Activated CD8-positive, alpha-beta T cell treated with anti-CD3 and anti-CD28 coated beads for 36 hours (primary cell): ENCODE data around the gene DDX54. TPM values are rescaled to one million over a fixed set of nuclear protein-coding genes. Genes with fewer than 3 reads are reported as not detected.

Source experiments
- ATAC-seq: fragments of 200-7000 bp; cut with Tn5 transposase; one replicate; pipeline ENCODE4 v1.10.0; 2021; ENCODE audit warnings: mild to moderate bottlenecking, moderate library complexity
- CTCF ChIA-PET: fragments of 350-600 bp; sonication (Branson Sonifier 250); formaldehyde crosslinking; loops from one replicate; lab custom pipeline; 2021; ENCODE audit warnings: antibody characterized with exemption; lab: Charles Lee
- POLR2A ChIA-PET: fragments of 350-600 bp; sonication (Branson Sonifier 250); formaldehyde crosslinking; loops from one replicate; lab custom pipeline; 2021; ENCODE audit warnings: antibody characterized with exemption; lab: Charles Lee
- DNase-seq: peaks from one replicate; pipeline ENCODE4 v3.0.0-alpha.2; 2020
- H3K27ac Mint-ChIP-seq: one replicate; pipeline ENCODE4 v1.8.0; 2021; ENCODE audit warnings: mild to moderate bottlenecking, mixed read lengths
- H3K27me3 Mint-ChIP-seq: one replicate; pipeline ENCODE4 v1.8.0; 2021; ENCODE audit warnings: mixed read lengths
- H3K36me3 Mint-ChIP-seq: one replicate; pipeline ENCODE4 v1.8.0; 2021; ENCODE audit warnings: low read depth, mixed read lengths
- H3K4me1 Mint-ChIP-seq: one replicate; pipeline ENCODE4 v1.8.0; 2021; ENCODE audit warnings: low read depth, mixed read lengths
- H3K4me3 Mint-ChIP-seq: one replicate; pipeline ENCODE4 v1.8.0; 2021; ENCODE audit warnings: mild to moderate bottlenecking, moderate library complexity, mixed read lengths
- H3K9me3 Mint-ChIP-seq: one replicate; pipeline ENCODE4 v1.8.0; 2021; ENCODE audit warnings: mixed read lengths
- CTCF ChIP-seq: fragments of 200-600 bp; IDR thresholded peaks from one replicate; pipeline ENCODE4 v1.8.0; 2022; ENCODE audit warnings: antibody characterized with exemption, mild to moderate bottlenecking
- intact Hi-C: fragments of 100-400 bp; cut with micrococcal nuclease; formaldehyde crosslinking; loops from one replicate; pipeline ENCODE4 v1.10.0; 2022
- total RNA-seq, 2 experiments: library from RNA; stranded (reverse); gene quantifications; one replicate each; pipeline ENCODE4 v1.2.3, GENCODE V29; 2021

Gene DDX54
- total RNA-seq: 100 to 1,000 TPM; 112 to 133 TPM

- Mint-ChIP-seq H3K27ac (peak within 1 kb of the TSS; percentile 97), H3K27me3 (no peaks in the 10 kb centered on the region), H3K9me3 (no peaks in the 10 kb centered on the region), H3K4me3 (peak within 1 kb of the TSS; percentile 97), H3K36me3 (peaks cover 31% of the 10 kb centered on the region), H3K4me1 (peaks cover 36% of the 10 kb centered on the region)
- no peak for TF ChIP-seq CTCF
- POLR2A ChIA-PET: interaction anchor here (0.7 to 3.2 kb wide), 14 partner anchors 10 to 207 kb away, joined by 3 to 17 read pairs (median 5); partner anchors contain the start of genes OAS2 and TPCN1
- DNase-seq: peak; percentile 82
- peak; percentile 57 for ATAC-seq
- intact Hi-C loops: no loop called here
- CTCF ChIA-PET: interaction anchor here (0.8 to 4.6 kb wide), 5 partner anchors 9 to 48 kb away, joined by 3 to 36 read pairs (median 4); no protein-coding TSS in a partner anchor
Observed at GRCh38 chr12:113185180-113186032, at the start of gene DDX54, which contains the start of gene RITA1. DDX54 (minus strand) TSS chr12:113185478; CDS start chr12:113185451, 27 bp downstream. RITA1 (plus strand) TSS chr12:113185721; CDS start chr12:113186747, 1,026 bp downstream.

- intact Hi-C loops: loop anchor here (5.0 kb wide), 1 partner anchor 37 kb away; no protein-coding TSS in a partner anchor
- ATAC-seq (no peak), DNase-seq (no peak)
- H3K27ac Mint-ChIP-seq: no peak overlapping the region
- H3K4me3 Mint-ChIP-seq: no peak overlapping the region
- H3K9me3 Mint-ChIP-seq: no peaks in the 10 kb centered on the region
- H3K27me3 Mint-ChIP-seq: no peaks in the 10 kb centered on the region
- H3K4me1 Mint-ChIP-seq: peaks cover 34% of the 10 kb centered on the region
- POLR2A ChIA-PET: interaction anchor here (2.9 to 4.1 kb wide), 2 partner anchors 12 to 25 kb away, joined by 18 to 21 read pairs; partner anchors contain the start of gene TPCN1
- H3K36me3 Mint-ChIP-seq: peaks cover 44% of the 10 kb centered on the region
- CTCF ChIA-PET: interaction anchor here (0.8 to 2.5 kb wide), 2 partner anchors 11 to 34 kb away, joined by 3 to 23 read pairs; partner anchors contain the start of gene TPCN1
- TF ChIP-seq CTCF: no peak
Observed at GRCh38 chr12:113234483-113234882, 49.2 kb upstream of the DDX54 start.

GRCh38 chr12:113233967-113234366 is 48.7 kb upstream of the DDX54 start:
- POLR2A ChIA-PET: interaction anchor here (2.9 to 4.1 kb wide), 2 partner anchors 12 to 25 kb away, joined by 18 to 21 read pairs; partner anchors contain the start of gene TPCN1
- peak overlapping the region; percentile 80 for H3K27ac Mint-ChIP-seq

GRCh38 chr12:113232840-113233585 is 47.7 kb upstream of the DDX54 start:
- intact Hi-C loops: loop anchor here (5.0 kb wide), 1 partner anchor 36 kb away; no protein-coding TSS in a partner anchor
- no peaks in the 10 kb centered on the region for H3K27me3 Mint-ChIP-seq
- peaks cover 53% of the 10 kb centered on the region for H3K36me3 Mint-ChIP-seq
- peaks cover 44% of the 10 kb centered on the region for H3K4me1 Mint-ChIP-seq
- H3K4me3 Mint-ChIP-seq: peak overlapping the region; percentile 59
- DNase-seq: peak; percentile 83
- peak; percentile 33 for TF ChIP-seq CTCF
- H3K9me3 Mint-ChIP-seq: no peaks in the 10 kb centered on the region
- ChIA-PET CTCF (interaction anchor here (0.7 to 2.5 kb wide), 7 partner anchors 10 to 49 kb away, joined by 3 to 23 read pairs (median 4); partner anchors contain the start of genes DDX54 and TPCN1), POLR2A (interaction anchor here (0.8 to 4.1 kb wide), 4 partner anchors 8 to 47 kb away, joined by 3 to 21 read pairs (median 12); partner anchors contain the start of genes DDX54, RITA1 and TPCN1)
- H3K27ac Mint-ChIP-seq: peak overlapping the region; percentile 80
- ATAC-seq: peak; percentile 88

More at GRCh38 chr12:113233967-113234366, 48.7 kb upstream of the DDX54 start:
- Mint-ChIP-seq H3K36me3 (peaks cover 47% of the 10 kb centered on the region), H3K4me1 (peaks cover 39% of the 10 kb centered on the region), H3K4me3 (no peak overlapping the region), H3K9me3 (no peaks in the 10 kb centered on the region), H3K27me3 (no peaks in the 10 kb centered on the region)
- TF ChIP-seq CTCF: no peak
- ATAC-seq (no peak), DNase-seq (no peak)
- intact Hi-C loops: loop anchor here (5.0 kb wide), 1 partner anchor 37 kb away; no protein-coding TSS in a partner anchor
- CTCF ChIA-PET: interaction anchor here (0.8 to 2.5 kb wide), 2 partner anchors 11 to 34 kb away, joined by 3 to 23 read pairs; partner anchors contain the start of gene TPCN1
